ENCODE results near the gene NSG1.

- TF ChIP-seq, protein P1, sequence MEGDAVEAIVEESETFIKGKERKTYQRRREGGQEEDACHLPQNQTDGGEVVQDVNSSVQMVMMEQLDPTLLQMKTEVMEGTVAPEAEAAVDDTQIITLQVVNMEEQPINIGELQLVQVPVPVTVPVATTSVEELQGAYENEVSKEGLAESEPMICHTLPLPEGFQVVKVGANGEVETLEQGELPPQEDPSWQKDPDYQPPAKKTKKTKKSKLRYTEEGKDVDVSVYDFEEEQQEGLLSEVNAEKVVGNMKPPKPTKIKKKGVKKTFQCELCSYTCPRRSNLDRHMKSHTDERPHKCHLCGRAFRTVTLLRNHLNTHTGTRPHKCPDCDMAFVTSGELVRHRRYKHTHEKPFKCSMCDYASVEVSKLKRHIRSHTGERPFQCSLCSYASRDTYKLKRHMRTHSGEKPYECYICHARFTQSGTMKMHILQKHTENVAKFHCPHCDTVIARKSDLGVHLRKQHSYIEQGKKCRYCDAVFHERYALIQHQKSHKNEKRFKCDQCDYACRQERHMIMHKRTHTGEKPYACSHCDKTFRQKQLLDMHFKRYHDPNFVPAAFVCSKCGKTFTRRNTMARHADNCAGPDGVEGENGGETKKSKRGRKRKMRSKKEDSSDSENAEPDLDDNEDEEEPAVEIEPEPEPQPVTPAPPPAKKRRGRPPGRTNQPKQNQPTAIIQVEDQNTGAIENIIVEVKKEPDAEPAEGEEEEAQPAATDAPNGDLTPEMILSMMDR (IDR thresholded peaks at IDR 0.05): no peak
- no peak for TF ChIP-seq POLR2A (IDR thresholded peaks at IDR 0.05)
These were observed 36.1 kb downstream of the NSG1 start for GRCh38 chr4:4422856-4423499.
